ENCODE results near the gene XNDC1N.

Gene XNDC1N, protein sequence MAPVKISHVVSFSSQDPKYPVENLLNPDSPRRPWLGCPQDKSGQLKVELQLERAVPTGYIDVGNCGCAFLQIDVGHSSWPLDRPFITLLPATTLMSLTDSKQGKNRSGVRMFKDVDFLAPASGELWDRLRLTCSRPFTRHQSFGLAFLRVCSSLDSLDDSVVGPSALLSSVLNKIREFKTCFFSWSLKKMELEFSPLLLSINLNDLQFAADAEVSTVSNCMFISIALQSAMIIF
- total RNA-seq, result 3.1 to 8.1 (median 7.8) reads per million in 4 donors

- DNase-seq, result peak; percentile 7 to 90 (median 67)
Measured at GRCh38 chr11:71927820-71928736, at the start of gene XNDC1N. Gene XNDC1N (minus strand): TSS chr11:71928594. CDS start chr11:71923353, 5,241 bp downstream.

GRCh38 chr11:71977743-71978418 lies 49.5 kb upstream of the XNDC1N start:
- peak in 3 of 5 donors; percentile 19 to 47 (median 46) for DNase-seq

DNA sequence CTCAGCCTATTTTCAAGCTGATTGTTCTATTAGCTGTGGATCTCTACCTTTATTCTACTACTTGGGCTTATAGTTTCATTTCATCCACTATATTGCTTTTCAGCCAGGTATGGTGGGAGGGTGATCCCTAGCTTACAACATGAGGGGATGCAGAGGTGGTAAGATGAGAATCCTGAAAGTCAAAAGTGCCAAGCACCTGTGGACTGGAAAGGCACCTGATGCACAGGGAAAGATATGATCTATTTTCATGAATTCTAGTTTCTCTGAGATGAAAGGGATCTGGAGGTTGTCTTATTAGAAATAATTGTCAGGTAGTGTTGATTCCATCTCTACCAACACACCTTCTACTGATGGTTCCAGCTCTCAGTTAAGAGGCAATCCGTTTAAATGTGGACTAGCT lies 48.7 kb upstream of the XNDC1N start:
- DNase-seq, result no peak

GRCh38 chr11:71976551-71976950 lies 48.2 kb upstream of the XNDC1N start:
- DNase-seq, result no peak

GRCh38 chr11:71971680-71972079 lies 43.3 kb upstream of the XNDC1N start:
- DNase-seq, result no peak

GRCh38 chr11:71964641-71965040 lies 36.2 kb upstream of the XNDC1N start:
- DNase-seq, result no peak

- no peak for DNase-seq
Measured at GRCh38 chr11:71963468-71963867, 35.1 kb upstream of the XNDC1N start.

DNA sequence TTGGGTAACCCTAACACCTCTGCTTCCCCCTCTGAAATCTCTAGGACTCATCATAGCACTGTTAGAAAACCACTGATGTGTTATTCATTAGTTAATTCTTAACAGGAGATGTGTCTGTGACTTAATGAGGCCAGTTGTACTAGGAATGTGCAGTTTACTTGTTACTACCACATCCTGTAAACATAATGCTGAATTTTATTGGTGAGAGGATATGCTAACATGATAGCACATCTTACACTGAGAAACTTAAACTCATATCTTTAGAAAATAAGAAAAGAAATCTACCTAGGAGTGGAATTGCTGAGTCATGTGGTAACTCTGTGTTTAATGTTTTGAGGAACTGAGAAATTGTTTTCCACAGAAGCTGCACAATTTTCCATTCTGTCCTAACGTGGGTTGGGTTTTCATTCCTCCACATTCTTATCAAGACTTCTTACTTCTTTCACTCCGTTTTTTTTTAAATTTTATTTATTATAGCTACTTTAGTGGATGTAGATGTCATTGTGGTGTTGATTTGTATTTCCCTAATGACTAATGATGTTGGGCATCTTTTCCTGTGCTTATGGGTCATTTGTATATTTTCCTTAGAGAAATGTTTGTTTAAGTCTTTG lies 34.1 kb upstream of the XNDC1N start:
- peak in 1 of 5 donors; percentile 30 for DNase-seq

- no peak for DNase-seq
Measured at GRCh38 chr11:71955898-71956456, 27.6 kb upstream of the XNDC1N start.

DNA sequence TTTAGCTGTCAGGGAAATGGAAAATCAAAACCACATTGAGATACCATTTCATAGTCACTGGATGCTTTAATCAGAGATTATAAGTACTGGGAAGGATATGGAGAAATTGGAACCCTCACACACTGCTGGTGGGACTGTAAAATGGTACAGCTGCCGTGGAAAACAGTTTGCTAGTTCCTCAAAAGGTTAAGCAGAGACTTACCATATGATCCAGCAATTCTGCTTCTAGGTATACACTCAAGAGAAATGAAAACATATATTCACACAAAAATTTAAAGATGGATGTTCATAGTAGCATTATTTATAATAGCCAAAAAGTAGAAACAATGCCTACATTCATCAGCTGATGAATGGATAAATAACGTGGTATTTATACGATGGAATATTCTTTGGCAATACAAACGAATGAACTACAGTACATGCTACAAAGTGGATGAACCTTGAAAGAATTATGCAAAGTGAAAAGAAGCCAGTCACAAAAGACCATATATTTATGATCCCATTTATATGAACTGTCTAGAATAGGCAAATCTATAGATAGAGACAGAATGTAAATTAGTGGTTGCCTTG lies 23.4 kb upstream of the XNDC1N start:
- DNase-seq, result no peak

GRCh38 chr11:71949034-71949433 lies 20.6 kb upstream of the XNDC1N start:
- no peak for DNase-seq

- no peak for DNase-seq
Measured at GRCh38 chr11:71948314-71949027, 20.1 kb upstream of the XNDC1N start.

DNA sequence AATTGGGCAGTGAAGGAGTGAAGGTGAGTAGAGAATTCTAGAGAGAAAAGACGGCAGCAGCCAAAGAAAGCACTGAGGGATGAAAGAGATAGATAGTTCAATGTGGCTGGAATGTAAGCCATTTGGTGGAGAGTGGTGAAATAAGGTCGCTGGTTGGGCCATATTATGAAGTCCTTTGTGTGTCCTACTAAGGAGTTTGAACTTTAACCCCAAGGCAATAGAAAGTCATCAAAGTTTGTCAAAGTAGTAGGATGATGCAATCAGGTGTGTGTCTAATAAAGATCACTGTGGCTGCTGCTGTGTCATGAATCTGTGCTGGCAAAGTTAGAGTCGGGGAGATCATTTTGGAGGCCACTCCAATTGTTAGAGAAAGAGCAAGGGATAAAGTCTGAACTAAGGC lies 19.1 kb upstream of the XNDC1N start:
- DNase-seq, result peak in 1 of 5 donors; percentile 14

GRCh38 chr11:71946144-71946571 lies 17.8 kb upstream of the XNDC1N start:
- DNase-seq, result no peak

GRCh38 chr11:71940561-71941219 lies 12.3 kb upstream of the XNDC1N start:
- no peak for DNase-seq

GRCh38 chr11:71937826-71938225 lies 9.4 kb upstream of the XNDC1N start:
- no peak for DNase-seq

- no peak for DNase-seq
Measured at GRCh38 chr11:71936825-71937224, 8.4 kb upstream of the XNDC1N start.

DNA sequence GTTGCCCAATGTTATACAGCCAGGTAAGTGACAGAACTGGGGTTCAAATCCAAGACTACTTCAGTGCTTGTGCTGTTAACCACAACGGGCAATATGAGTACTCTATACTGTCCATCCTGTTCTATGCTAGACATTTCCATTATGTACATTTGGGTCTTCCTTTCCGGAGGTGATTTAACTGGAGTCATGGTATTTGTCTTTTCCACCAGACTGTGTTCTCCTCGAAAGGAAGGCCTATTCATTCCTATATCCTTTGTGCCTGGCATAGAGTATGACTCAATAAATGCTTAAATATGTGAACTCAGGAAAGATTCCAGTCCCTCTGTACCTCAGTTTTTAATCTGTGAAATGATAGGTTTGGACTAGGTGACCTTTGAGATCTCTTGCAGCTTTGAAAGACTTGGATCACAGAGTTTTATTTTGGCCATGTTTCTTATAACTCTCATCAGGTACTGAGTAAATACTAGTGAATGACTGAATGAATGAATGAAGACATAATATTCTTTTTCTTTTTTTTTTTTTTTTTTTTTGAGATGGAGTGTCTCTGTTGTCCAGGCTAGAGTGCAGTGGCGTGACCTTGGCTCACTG lies 7.0 kb upstream of the XNDC1N start:
- no peak for DNase-seq

- DNase-seq, result no peak
Measured at GRCh38 chr11:71934213-71934612, 5.8 kb upstream of the XNDC1N start.

DNA sequence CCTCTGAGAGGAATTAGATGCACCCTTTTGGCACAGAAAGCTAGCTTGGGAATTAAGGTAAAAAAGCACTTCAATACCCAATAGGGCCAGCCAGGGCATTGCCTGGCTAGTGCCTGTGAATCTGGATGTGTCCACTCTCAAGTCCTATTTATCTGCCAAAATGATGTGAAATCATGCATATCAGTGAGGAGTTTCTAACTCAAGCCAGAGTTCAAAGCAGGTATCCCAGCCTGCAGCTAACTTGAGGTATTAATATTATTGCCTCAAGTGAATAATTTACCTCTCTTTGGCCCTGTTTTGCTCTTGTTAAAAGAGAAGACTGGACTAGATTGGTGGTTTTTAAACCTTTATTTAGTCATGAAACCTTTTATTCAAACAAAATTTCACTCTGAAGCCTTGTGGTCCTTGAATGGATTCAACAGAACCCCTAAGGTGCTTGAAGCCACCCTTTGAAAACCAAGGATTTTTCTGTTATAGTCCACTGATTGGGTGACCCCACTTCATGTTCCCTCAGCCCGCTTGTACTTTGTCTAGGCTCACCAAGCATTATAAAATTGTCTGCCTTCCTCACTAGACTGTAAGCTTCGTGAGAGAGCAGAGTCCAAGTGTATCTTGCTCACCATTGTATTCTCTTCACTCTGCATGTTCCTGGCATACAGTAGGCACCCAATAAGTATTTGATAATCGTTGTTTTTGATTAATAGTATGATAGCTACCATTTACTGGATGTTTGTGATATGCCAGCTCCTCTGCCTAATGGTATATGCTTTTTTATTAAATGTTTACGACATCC lies 4.9 kb upstream of the XNDC1N start:
- no peak for DNase-seq

All from T-helper 1 cell (primary cell).